GM23338 (cell line): ENCODE data around the gene PIK3AP1. TPM values are rescaled to one million over a fixed set of nuclear protein-coding genes. Genes with fewer than 3 reads are reported as not detected.

Experiments used
- ATAC-seq: fragments of 200-7000 bp; cut with Tn5 transposase; 3 replicates; pipeline ENCODE4 v1.9.1; 2020
- DNase-seq: peaks from one replicate; pipeline ENCODE4 v3.0.0-alpha.2; 2015; ENCODE audit warnings: low spot score
- H2AFZ ChIP-seq: fragments of 200-600 bp; sonication (generic); 2 replicates; pipeline ENCODE4 v1.8.0; 2016; ENCODE audit warnings: antibody characterized with exemption, mild to moderate bottlenecking, moderate library complexity
- H3F3A ChIP-seq: fragments of 200-600 bp; sonication (generic); replicated peaks from 2 replicates; pipeline ENCODE4 v1.8.0; 2017; ENCODE audit warnings: antibody characterized with exemption, mixed run types, low read depth
- H3K27ac ChIP-seq: fragments of 200-600 bp; sonication (generic); 2 replicates; pipeline ENCODE4 v1.6.1; 2016; ENCODE audit warnings: low read depth
- H3K27me3 ChIP-seq: fragments of 200-600 bp; sonication (generic); 2 replicates; pipeline ENCODE4 v1.8.0; 2016; ENCODE audit warnings: mild to moderate bottlenecking, mixed run types, moderate library complexity; ENCODE audit not compliant: insufficient read depth
- H3K36me3 ChIP-seq: fragments of 200-600 bp; sonication (generic); 2 replicates; pipeline ENCODE4 v1.8.0; 2016; ENCODE audit warnings: mild to moderate bottlenecking; ENCODE audit not compliant: insufficient read depth
- H3K4me1 ChIP-seq: fragments of 200-600 bp; sonication (generic); 2 replicates; pipeline ENCODE4 v1.8.0; 2016; ENCODE audit warnings: mild to moderate bottlenecking, moderate library complexity; ENCODE audit not compliant: insufficient read depth
- H3K4me2 ChIP-seq: fragments of 200-600 bp; sonication (generic); 2 replicates; pipeline ENCODE4 v1.7.1; 2017; ENCODE audit warnings: mixed run types
- H3K4me3 ChIP-seq: fragments of 200-600 bp; sonication (generic); 2 replicates; pipeline ENCODE4 v1.6.1; 2016; ENCODE audit warnings: mixed run types
- H3K79me2 ChIP-seq: fragments of 200-600 bp; sonication (generic); replicated peaks from 2 replicates; pipeline ENCODE4 v1.8.0; 2017; ENCODE audit warnings: mild to moderate bottlenecking; ENCODE audit not compliant: insufficient read depth
- H3K9me2 ChIP-seq: fragments of 200-600 bp; sonication (generic); 2 replicates; pipeline ENCODE4 v1.8.0; 2017; ENCODE audit not compliant: insufficient read depth
- H4K20me1 ChIP-seq: fragments of 200-600 bp; sonication (generic); replicated peaks from 2 replicates; pipeline ENCODE4 v1.8.0; 2017; ENCODE audit warnings: mild to moderate bottlenecking; ENCODE audit not compliant: insufficient read depth
- H3K27ac Mint-ChIP-seq: 2 replicates; pipeline ENCODE4 v1.8.0; 2020; ENCODE audit warnings: inconsistent platforms, mild to moderate bottlenecking, moderate library complexity, mixed read lengths
- H3K27me3 Mint-ChIP-seq: 3 replicates; pipeline ENCODE4 v1.8.0; 2022; ENCODE audit warnings: low read depth, mild to moderate bottlenecking, moderate library complexity, mixed read lengths, inconsistent platforms; ENCODE audit not compliant: insufficient read depth, poor library complexity
- H3K36me3 Mint-ChIP-seq: 3 replicates; pipeline ENCODE4 v1.8.0; 2021; ENCODE audit warnings: low read depth, mild to moderate bottlenecking, inconsistent platforms, moderate library complexity, mixed read lengths
- H3K4me1 Mint-ChIP-seq: 3 replicates; pipeline ENCODE4 v1.8.0; 2020; ENCODE audit warnings: mild to moderate bottlenecking, inconsistent platforms, mixed read lengths
- H3K4me3 Mint-ChIP-seq: 3 replicates; pipeline ENCODE4 v1.8.0; 2021; ENCODE audit warnings: moderate library complexity, mild to moderate bottlenecking, inconsistent platforms, mixed read lengths
- H3K9me3 Mint-ChIP-seq: 3 replicates; pipeline ENCODE4 v1.8.0; 2020; ENCODE audit warnings: moderate library complexity, mild to moderate bottlenecking, inconsistent platforms, mixed read lengths
- CREB1 ChIP-seq: fragments of 250-450 bp; sonication (Bioruptor Pico); IDR thresholded peaks from 2 replicates; pipeline ENCODE4 v1.5.0; 2020; ENCODE audit warnings: low read depth, mild to moderate bottlenecking, moderate library complexity
- EZH2 ChIP-seq: fragments of 200-600 bp; sonication (generic); IDR thresholded peaks from one replicate; pipeline ENCODE4 v1.8.0; 2017; ENCODE audit warnings: antibody characterized with exemption, mild to moderate bottlenecking, low read depth; ENCODE audit not compliant: unreplicated experiment
- EZH2phosphoT487 ChIP-seq: fragments of 200-600 bp; sonication (generic); IDR thresholded peaks from one replicate; pipeline ENCODE4 v1.8.1; 2018; ENCODE audit warnings: antibody characterized with exemption; ENCODE audit not compliant: unreplicated experiment
- JUNB ChIP-seq: IDR thresholded peaks from one replicate; pipeline ENCODE4 v1.6.1; 2016; ENCODE audit warnings: antibody characterized with exemption; ENCODE audit not compliant: unreplicated experiment
- NANOG ChIP-seq: IDR thresholded peaks from 2 replicates; pipeline ENCODE4 v1.6.1; 2016; ENCODE audit warnings: antibody characterized with exemption, borderline replicate concordance
- POLR2AphosphoS5 ChIP-seq: IDR thresholded peaks from 2 replicates; pipeline ENCODE4 v1.6.1; 2016; ENCODE audit warnings: antibody characterized with exemption, low read depth
- STAT1 ChIP-seq: IDR thresholded peaks from one replicate; pipeline ENCODE4 v1.6.1; 2016; ENCODE audit warnings: antibody characterized with exemption; ENCODE audit not compliant: unreplicated experiment
- ZNF114 ChIP-seq: fragments of 250-450 bp; sonication (Bioruptor Pico); IDR thresholded peaks from 2 replicates; pipeline ENCODE4 v1.5.0; 2020; ENCODE audit warnings: mild to moderate bottlenecking, moderate library complexity
- ZNF331 ChIP-seq: fragments of 250-450 bp; sonication (Bioruptor Pico); IDR thresholded peaks from 2 replicates; pipeline ENCODE4 v1.5.0; 2020; ENCODE audit warnings: low read depth, mild to moderate bottlenecking, moderate library complexity
- polyA plus RNA-seq: library from polyadenylated mRNA; unstranded; fragments of >200 nt; fragmentation: Nextera tagmentation; extraction: Ambion mirVana; gene quantifications from 2 replicates; pipeline ENCODE4 v1.2.1, GENCODE V29; 2016
- total RNA-seq: library from RNA; depleted of rRNA; stranded (reverse); fragments of >200 nt; shearing (Covaris generic); gene quantifications from 2 replicates; pipeline ENCODE4 v1.2.3, GENCODE V29; 2014
- TF ChIP-seq, protein P1 (sequence below): IDR thresholded peaks from 2 replicates; pipeline ENCODE4 v1.6.1; 2016; ENCODE audit warnings: antibody characterized with exemption
- TF ChIP-seq, protein P2 (sequence below), 2 experiments: fragments of 200-600 bp in 1 of 2; sonication (generic) in 1 of 2; conservative IDR thresholded peaks; 2 replicates each; pipeline versions ENCODE4 v1.5.1 to v1.6.1; 2016 to 2017; ENCODE audit warnings: antibody characterized with exemption in 2 of 2, low read depth in 2 of 2, mild to moderate bottlenecking in 2 of 2, moderate library complexity in 1 of 2
- TF ChIP-seq, protein P3 (sequence below): IDR thresholded peaks from one replicate; pipeline ENCODE4 v1.6.1; 2018; ENCODE audit warnings: antibody characterized with exemption; ENCODE audit not compliant: unreplicated experiment
- TF ChIP-seq, protein P4 (sequence below): fragments of 250-450 bp; sonication (Bioruptor Pico); IDR thresholded peaks from 2 replicates; pipeline ENCODE4 v1.5.0; 2020; ENCODE audit warnings: mild to moderate bottlenecking, moderate library complexity

The PIK3AP1 gene
- total and polyA plus RNA-seq, 2 experiments from 2014 or later = 0.65 to 2.3 TPM

DNA sequence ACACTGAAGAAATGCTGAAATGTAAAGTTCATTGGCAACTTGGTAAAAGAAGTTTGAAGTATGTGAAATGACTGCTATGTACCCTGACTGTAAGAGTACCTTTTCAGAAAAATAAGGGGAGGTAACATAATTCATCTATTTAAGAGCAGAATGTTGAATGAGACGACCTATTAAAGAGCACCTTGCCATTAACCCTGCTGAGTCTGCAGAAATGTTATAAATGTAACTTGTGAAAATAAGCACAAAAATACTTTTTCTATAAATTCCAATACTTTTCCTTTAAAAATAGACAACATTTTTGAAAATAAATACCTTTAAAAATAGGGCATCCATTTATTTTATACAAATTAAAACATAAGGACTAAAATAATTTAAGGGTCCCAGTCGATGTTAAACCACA lies 141.2 kb downstream of the PIK3AP1 start:
- H3F3A ChIP-seq = no peaks in the 10 kb centered on the region
- peaks cover 20% of the 10 kb centered on the region for H3K4me1 ChIP-seq
- no peaks in the 10 kb centered on the region for H3K36me3 ChIP-seq
- H3K27ac ChIP-seq = no peak overlapping the region
- peaks cover 100% of the 10 kb centered on the region for H3K79me2 ChIP-seq
- Mint-ChIP-seq H3K27me3 (no peaks in the 10 kb centered on the region), H3K4me1 (peaks cover 31% of the 10 kb centered on the region), H3K27ac (no peak overlapping the region), H3K4me3 (no peak overlapping the region; the same call in 2 of the 3 replicates), H3K36me3 (peaks cover 10% of the 10 kb centered on the region; the same call in 2 of the 3 replicates), H3K9me3 (no peaks in the 10 kb centered on the region)
- DNase-seq (no peak), ATAC-seq (no peak)
- no peak for TF ChIP-seq STAT1
- TF ChIP-seq, protein P1, sequence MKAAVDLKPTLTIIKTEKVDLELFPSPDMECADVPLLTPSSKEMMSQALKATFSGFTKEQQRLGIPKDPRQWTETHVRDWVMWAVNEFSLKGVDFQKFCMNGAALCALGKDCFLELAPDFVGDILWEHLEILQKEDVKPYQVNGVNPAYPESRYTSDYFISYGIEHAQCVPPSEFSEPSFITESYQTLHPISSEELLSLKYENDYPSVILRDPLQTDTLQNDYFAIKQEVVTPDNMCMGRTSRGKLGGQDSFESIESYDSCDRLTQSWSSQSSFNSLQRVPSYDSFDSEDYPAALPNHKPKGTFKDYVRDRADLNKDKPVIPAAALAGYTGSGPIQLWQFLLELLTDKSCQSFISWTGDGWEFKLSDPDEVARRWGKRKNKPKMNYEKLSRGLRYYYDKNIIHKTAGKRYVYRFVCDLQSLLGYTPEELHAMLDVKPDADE = no peak
- TF ChIP-seq POLR2AphosphoS5 = no peak
- TF ChIP-seq NANOG = no peak
- no peak for TF ChIP-seq ZNF114 (CRISPR knock-in tag)
- TF ChIP-seq, protein P2, sequence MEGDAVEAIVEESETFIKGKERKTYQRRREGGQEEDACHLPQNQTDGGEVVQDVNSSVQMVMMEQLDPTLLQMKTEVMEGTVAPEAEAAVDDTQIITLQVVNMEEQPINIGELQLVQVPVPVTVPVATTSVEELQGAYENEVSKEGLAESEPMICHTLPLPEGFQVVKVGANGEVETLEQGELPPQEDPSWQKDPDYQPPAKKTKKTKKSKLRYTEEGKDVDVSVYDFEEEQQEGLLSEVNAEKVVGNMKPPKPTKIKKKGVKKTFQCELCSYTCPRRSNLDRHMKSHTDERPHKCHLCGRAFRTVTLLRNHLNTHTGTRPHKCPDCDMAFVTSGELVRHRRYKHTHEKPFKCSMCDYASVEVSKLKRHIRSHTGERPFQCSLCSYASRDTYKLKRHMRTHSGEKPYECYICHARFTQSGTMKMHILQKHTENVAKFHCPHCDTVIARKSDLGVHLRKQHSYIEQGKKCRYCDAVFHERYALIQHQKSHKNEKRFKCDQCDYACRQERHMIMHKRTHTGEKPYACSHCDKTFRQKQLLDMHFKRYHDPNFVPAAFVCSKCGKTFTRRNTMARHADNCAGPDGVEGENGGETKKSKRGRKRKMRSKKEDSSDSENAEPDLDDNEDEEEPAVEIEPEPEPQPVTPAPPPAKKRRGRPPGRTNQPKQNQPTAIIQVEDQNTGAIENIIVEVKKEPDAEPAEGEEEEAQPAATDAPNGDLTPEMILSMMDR (conservative IDR thresholded peaks at IDR 0.05; ENCODE audit: low read depth in 2 of 2) = no peak
- TF ChIP-seq, protein P3, sequence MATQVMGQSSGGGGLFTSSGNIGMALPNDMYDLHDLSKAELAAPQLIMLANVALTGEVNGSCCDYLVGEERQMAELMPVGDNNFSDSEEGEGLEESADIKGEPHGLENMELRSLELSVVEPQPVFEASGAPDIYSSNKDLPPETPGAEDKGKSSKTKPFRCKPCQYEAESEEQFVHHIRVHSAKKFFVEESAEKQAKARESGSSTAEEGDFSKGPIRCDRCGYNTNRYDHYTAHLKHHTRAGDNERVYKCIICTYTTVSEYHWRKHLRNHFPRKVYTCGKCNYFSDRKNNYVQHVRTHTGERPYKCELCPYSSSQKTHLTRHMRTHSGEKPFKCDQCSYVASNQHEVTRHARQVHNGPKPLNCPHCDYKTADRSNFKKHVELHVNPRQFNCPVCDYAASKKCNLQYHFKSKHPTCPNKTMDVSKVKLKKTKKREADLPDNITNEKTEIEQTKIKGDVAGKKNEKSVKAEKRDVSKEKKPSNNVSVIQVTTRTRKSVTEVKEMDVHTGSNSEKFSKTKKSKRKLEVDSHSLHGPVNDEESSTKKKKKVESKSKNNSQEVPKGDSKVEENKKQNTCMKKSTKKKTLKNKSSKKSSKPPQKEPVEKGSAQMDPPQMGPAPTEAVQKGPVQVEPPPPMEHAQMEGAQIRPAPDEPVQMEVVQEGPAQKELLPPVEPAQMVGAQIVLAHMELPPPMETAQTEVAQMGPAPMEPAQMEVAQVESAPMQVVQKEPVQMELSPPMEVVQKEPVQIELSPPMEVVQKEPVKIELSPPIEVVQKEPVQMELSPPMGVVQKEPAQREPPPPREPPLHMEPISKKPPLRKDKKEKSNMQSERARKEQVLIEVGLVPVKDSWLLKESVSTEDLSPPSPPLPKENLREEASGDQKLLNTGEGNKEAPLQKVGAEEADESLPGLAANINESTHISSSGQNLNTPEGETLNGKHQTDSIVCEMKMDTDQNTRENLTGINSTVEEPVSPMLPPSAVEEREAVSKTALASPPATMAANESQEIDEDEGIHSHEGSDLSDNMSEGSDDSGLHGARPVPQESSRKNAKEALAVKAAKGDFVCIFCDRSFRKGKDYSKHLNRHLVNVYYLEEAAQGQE = no peak
- TF ChIP-seq EZH2phosphoT487 = no peak
- no peak for TF ChIP-seq CREB1
- no peak for TF ChIP-seq JUNB
- TF ChIP-seq ZNF331 (CRISPR knock-in tag) = no peak
- TF ChIP-seq, protein P4, sequence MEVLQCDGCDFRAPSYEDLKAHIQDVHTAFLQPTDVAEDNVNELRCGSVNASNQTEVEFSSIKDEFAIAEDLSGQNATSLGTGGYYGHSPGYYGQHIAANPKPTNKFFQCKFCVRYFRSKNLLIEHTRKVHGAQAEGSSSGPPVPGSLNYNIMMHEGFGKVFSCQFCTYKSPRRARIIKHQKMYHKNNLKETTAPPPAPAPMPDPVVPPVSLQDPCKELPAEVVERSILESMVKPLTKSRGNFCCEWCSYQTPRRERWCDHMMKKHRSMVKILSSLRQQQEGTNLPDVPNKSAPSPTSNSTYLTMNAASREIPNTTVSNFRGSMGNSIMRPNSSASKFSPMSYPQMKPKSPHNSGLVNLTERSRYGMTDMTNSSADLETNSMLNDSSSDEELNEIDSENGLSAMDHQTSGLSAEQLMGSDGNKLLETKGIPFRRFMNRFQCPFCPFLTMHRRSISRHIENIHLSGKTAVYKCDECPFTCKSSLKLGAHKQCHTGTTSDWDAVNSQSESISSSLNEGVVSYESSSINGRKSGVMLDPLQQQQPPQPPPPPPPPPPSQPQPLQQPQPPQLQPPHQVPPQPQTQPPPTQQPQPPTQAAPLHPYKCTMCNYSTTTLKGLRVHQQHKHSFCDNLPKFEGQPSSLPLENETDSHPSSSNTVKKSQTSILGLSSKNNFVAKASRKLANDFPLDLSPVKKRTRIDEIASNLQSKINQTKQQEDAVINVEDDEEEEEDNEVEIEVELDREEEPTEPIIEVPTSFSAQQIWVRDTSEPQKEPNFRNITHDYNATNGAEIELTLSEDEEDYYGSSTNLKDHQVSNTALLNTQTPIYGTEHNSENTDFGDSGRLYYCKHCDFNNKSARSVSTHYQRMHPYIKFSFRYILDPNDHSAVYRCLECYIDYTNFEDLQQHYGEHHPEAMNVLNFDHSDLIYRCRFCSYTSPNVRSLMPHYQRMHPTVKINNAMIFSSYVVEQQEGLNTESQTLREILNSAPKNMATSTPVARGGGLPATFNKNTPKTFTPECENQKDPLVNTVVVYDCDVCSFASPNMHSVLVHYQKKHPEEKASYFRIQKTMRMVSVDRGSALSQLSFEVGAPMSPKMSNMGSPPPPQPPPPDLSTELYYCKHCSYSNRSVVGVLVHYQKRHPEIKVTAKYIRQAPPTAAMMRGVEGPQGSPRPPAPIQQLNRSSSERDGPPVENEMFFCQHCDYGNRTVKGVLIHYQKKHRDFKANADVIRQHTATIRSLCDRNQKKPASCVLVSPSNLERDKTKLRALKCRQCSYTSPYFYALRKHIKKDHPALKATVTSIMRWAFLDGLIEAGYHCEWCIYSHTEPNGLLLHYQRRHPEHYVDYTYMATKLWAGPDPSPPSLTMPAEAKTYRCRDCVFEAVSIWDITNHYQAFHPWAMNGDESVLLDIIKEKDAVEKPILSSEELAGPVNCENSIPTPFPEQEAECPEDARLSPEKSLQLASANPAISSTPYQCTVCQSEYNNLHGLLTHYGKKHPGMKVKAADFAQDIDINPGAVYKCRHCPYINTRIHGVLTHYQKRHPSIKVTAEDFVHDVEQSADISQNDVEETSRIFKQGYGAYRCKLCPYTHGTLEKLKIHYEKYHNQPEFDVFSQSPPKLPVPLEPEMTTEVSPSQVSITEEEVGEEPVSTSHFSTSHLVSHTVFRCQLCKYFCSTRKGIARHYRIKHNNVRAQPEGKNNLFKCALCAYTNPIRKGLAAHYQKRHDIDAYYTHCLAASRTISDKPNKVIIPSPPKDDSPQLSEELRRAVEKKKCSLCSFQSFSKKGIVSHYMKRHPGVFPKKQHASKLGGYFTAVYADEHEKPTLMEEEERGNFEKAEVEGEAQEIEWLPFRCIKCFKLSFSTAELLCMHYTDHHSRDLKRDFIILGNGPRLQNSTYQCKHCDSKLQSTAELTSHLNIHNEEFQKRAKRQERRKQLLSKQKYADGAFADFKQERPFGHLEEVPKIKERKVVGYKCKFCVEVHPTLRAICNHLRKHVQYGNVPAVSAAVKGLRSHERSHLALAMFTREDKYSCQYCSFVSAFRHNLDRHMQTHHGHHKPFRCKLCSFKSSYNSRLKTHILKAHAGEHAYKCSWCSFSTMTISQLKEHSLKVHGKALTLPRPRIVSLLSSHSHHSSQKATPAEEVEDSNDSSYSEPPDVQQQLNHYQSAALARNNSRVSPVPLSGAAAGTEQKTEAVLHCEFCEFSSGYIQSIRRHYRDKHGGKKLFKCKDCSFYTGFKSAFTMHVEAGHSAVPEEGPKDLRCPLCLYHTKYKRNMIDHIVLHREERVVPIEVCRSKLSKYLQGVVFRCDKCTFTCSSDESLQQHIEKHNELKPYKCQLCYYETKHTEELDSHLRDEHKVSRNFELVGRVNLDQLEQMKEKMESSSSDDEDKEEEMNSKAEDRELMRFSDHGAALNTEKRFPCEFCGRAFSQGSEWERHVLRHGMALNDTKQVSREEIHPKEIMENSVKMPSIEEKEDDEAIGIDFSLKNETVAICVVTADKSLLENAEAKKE (CRISPR knock-in tag) = no peak
- TF ChIP-seq EZH2 = no peak
- H3K27me3 ChIP-seq = no peaks in the 10 kb centered on the region
- H4K20me1 ChIP-seq = peaks cover 63% of the 10 kb centered on the region
- H2AFZ ChIP-seq = no peak overlapping the region
- H3K4me3 ChIP-seq = no peak overlapping the region
- no peak overlapping the region for H3K4me2 ChIP-seq
- no peaks in the 10 kb centered on the region for H3K9me2 ChIP-seq
